Suprapubic skin (tissue), 4 donors: Measurements from ENCODE around the gene LGMN. TPM values are rescaled to one million over a fixed set of nuclear protein-coding genes. Genes with fewer than 3 reads are reported as not detected.

Experiments used
- DNase-seq, 2 donors: peaks; one replicate each; pipeline ENCODE4 v3.0.0-alpha.2; 2019; ENCODE audit warnings: low spot score in 2 of 2
- H3K27ac ChIP-seq: fragments of 200-600 bp; sonication (generic); one replicate; pipeline ENCODE4 v1.5.1; 2019
- H3K27me3 ChIP-seq: fragments of 200-600 bp; sonication (generic); one replicate; pipeline ENCODE4 v1.5.1; 2019
- H3K36me3 ChIP-seq: fragments of 200-600 bp; sonication (generic); one replicate; pipeline ENCODE4 v1.5.1; 2019
- H3K4me1 ChIP-seq: fragments of 200-600 bp; sonication (generic); one replicate; pipeline ENCODE4 v1.5.1; 2019
- H3K4me3 ChIP-seq: fragments of 200-600 bp; sonication (generic); one replicate; pipeline ENCODE4 v1.5.1; 2019; ENCODE audit warnings: mild to moderate bottlenecking
- H3K9me3 ChIP-seq: fragments of 200-600 bp; sonication (generic); one replicate; pipeline ENCODE4 v1.5.1; 2019
- CTCF ChIP-seq, 2 donors: fragments of 200-600 bp in 1 of 2; fragments of 450-650 bp in 1 of 2; sonication (generic) in 1 of 2; IDR thresholded peaks; one replicate each; pipeline ENCODE4 v1.5.1; 2016 to 2019; ENCODE audit warnings: antibody characterized with exemption in 2 of 2, mild to moderate bottlenecking in 1 of 2, moderate library complexity in 1 of 2
- EP300 ChIP-seq: sonication (generic); formaldehyde crosslinking; IDR thresholded peaks from one replicate; pipeline ENCODE4 v1.6.1; 2017; ENCODE audit warnings: antibody characterized with exemption
- POLR2A ChIP-seq, 2 donors: fragments of 450-650 bp; IDR thresholded peaks; one replicate each; pipeline ENCODE4 v1.6.1; 2017; ENCODE audit warnings: antibody characterized with exemption in 2 of 2, mild to moderate bottlenecking in 2 of 2, moderate library complexity in 2 of 2
- POLR2AphosphoS5 ChIP-seq, 3 donors: sonication (generic); formaldehyde crosslinking; IDR thresholded peaks; one replicate each; pipeline ENCODE4 v1.6.1; 2017; ENCODE audit warnings: antibody characterized with exemption in 3 of 3
- WGBS: methylation state at CpG from one replicate; pipeline ENCODE4 v1.1.5; 2018; 5-methylcytosine and 5-hydroxymethylcytosine counted together
- total RNA-seq, 4 donors: library from RNA; depleted of rRNA; stranded (reverse); fragments of >200 nt; gene quantifications; one replicate each; pipeline ENCODE4 v1.1.0, GENCODE V29; 2016

Gene LGMN
- total RNA-seq, 4 donors from 2014 or later = 35.8 to 41.9 (median 39.2) TPM

GRCh38 chr14:92731622-92732115 is 16.8 kb downstream of the LGMN start:
- H3K36me3 ChIP-seq = peaks cover 22% of the 10 kb centered on the region
- no peaks in the 10 kb centered on the region for H3K27me3 ChIP-seq
- DNase-seq = no peak
- H3K4me3 ChIP-seq = no peak overlapping the region
- TF ChIP-seq POLR2A (IDR thresholded peaks at IDR 0.05) (no peak), CTCF (IDR thresholded peaks at IDR 0.05) (no peak), EP300 (no peak), POLR2AphosphoS5 (IDR thresholded peaks at IDR 0.05) (no peak)
- no peaks in the 10 kb centered on the region for H3K9me3 ChIP-seq
- WGBS = 99% methylated on average over 3 of the region's 3 CpGs
- no peak overlapping the region for H3K27ac ChIP-seq
- H3K4me1 ChIP-seq = peaks cover under 1% of the 10 kb centered on the region

- Histone ChIP-seq H3K4me3 (no peak overlapping the region), H3K27me3 (no peaks in the 10 kb centered on the region), H3K27ac (no peak overlapping the region), H3K9me3 (no peaks in the 10 kb centered on the region), H3K4me1 (peaks cover 11% of the 10 kb centered on the region), H3K36me3 (peaks cover 22% of the 10 kb centered on the region)
- no peak for DNase-seq
- TF ChIP-seq POLR2A (IDR thresholded peaks at IDR 0.05) (no peak), CTCF (IDR thresholded peaks at IDR 0.05) (no peak), POLR2AphosphoS5 (IDR thresholded peaks at IDR 0.05) (no peak), EP300 (no peak)
- 71% methylated on average over 14 of the region's 14 CpGs for WGBS
Measured at GRCh38 chr14:92729634-92730358, 18.6 kb downstream of the LGMN start.

- H3K9me3 ChIP-seq = no peaks in the 10 kb centered on the region
- H3K36me3 ChIP-seq = peaks cover 22% of the 10 kb centered on the region
- WGBS = 39% methylated on average over 8 of the region's 8 CpGs
- peak in 1 of 2 donors; percentile 42 for DNase-seq
- TF ChIP-seq CTCF (IDR thresholded peaks at IDR 0.05) (no peak), POLR2AphosphoS5 (IDR thresholded peaks at IDR 0.05) (no peak), EP300 (no peak), POLR2A (IDR thresholded peaks at IDR 0.05) (no peak)
- H3K27ac ChIP-seq = no peak overlapping the region
- H3K27me3 ChIP-seq = no peaks in the 10 kb centered on the region
- no peak overlapping the region for H3K4me3 ChIP-seq
- peaks cover 11% of the 10 kb centered on the region for H3K4me1 ChIP-seq
Measured at GRCh38 chr14:92728759-92729364, 19.6 kb downstream of the LGMN start.

- no peak overlapping the region for H3K4me3 ChIP-seq
- H3K9me3 ChIP-seq = no peaks in the 10 kb centered on the region
- 88% methylated on average over 8 of the region's 8 CpGs for WGBS
- peak overlapping the region; percentile 74 for H3K27ac ChIP-seq
- peaks cover 14% of the 10 kb centered on the region for H3K36me3 ChIP-seq
- peaks cover 11% of the 10 kb centered on the region for H3K4me1 ChIP-seq
- H3K27me3 ChIP-seq = no peaks in the 10 kb centered on the region
- no peak for DNase-seq
- no peak for TF ChIP-seq POLR2AphosphoS5 (IDR thresholded peaks at IDR 0.05)
- no peak for TF ChIP-seq EP300
- no peak for TF ChIP-seq CTCF (IDR thresholded peaks at IDR 0.05)
- no peak for TF ChIP-seq POLR2A (IDR thresholded peaks at IDR 0.05)
Measured at GRCh38 chr14:92726933-92727262, 21.5 kb downstream of the LGMN start.

GRCh38 chr14:92726135-92726932 is 22.1 kb downstream of the LGMN start:
- 66% methylated on average over 12 of the region's 12 CpGs for WGBS
- DNase-seq = peak in 1 of 2 donors; percentile 87

More at GRCh38 chr14:92726135-92726932, 22.1 kb downstream of the LGMN start:
- H3K9me3 ChIP-seq = no peaks in the 10 kb centered on the region
- peak overlapping the region; percentile 74 for H3K27ac ChIP-seq
- peaks cover 11% of the 10 kb centered on the region for H3K4me1 ChIP-seq
- H3K4me3 ChIP-seq = no peak overlapping the region
- H3K36me3 ChIP-seq = peaks cover 8% of the 10 kb centered on the region
- H3K27me3 ChIP-seq = no peaks in the 10 kb centered on the region
- TF ChIP-seq POLR2A (IDR thresholded peaks at IDR 0.05) (no peak), POLR2AphosphoS5 (IDR thresholded peaks at IDR 0.05) (no peak), EP300 (no peak), CTCF (IDR thresholded peaks at IDR 0.05) (no peak)
